ENCODE results near the gene IL36A. TPM values are rescaled to one million over a fixed set of nuclear protein-coding genes. Genes with fewer than 3 reads are reported as not detected.

The IL36A gene
- total and polyA plus RNA-seq, 9 of the 15 experiments (the other 6 are each of a cell fraction or from before 2014, with no cell fraction given) = not detected

DNA sequence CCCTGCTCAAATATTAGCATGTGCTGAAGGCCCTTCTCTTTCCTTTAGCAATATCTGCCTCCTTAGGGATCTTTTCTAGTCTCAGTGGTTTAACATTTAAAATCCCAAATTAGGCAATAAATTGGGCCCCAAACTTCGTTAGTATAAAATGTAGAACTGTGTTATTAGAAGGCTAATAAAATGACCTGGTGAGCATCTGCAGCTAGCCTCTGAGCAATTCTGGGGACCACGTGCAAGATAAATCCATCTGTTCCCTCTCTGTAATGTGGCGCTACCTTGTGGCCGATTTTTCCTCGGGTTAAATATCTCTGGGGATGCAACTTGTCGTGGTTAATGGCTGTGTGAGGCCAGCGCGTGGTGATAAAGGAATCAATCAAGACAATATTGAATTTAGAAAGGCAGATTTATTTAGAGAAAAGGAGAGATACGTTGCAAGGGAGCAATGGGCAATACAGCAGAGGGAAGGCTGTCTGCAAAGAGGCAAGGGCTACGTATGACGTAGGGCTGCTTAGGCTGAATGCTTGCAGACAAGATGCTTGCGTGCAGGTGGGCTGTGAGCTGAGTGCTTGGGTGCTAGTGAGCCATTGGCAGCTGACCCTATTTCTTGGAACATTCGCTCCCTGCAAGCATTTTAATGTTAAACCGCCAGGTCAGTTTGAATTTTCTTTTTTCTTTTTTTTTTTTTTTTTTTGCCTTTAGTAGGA is 46.0 kb upstream of the IL36A start (continued):
- TF ChIP-seq, protein P1, sequence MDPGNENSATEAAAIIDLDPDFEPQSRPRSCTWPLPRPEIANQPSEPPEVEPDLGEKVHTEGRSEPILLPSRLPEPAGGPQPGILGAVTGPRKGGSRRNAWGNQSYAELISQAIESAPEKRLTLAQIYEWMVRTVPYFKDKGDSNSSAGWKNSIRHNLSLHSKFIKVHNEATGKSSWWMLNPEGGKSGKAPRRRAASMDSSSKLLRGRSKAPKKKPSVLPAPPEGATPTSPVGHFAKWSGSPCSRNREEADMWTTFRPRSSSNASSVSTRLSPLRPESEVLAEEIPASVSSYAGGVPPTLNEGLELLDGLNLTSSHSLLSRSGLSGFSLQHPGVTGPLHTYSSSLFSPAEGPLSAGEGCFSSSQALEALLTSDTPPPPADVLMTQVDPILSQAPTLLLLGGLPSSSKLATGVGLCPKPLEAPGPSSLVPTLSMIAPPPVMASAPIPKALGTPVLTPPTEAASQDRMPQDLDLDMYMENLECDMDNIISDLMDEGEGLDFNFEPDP (CRISPR knock-in tag; IDR thresholded peaks at IDR 0.05) = no peak
- TF ChIP-seq, protein P2, sequence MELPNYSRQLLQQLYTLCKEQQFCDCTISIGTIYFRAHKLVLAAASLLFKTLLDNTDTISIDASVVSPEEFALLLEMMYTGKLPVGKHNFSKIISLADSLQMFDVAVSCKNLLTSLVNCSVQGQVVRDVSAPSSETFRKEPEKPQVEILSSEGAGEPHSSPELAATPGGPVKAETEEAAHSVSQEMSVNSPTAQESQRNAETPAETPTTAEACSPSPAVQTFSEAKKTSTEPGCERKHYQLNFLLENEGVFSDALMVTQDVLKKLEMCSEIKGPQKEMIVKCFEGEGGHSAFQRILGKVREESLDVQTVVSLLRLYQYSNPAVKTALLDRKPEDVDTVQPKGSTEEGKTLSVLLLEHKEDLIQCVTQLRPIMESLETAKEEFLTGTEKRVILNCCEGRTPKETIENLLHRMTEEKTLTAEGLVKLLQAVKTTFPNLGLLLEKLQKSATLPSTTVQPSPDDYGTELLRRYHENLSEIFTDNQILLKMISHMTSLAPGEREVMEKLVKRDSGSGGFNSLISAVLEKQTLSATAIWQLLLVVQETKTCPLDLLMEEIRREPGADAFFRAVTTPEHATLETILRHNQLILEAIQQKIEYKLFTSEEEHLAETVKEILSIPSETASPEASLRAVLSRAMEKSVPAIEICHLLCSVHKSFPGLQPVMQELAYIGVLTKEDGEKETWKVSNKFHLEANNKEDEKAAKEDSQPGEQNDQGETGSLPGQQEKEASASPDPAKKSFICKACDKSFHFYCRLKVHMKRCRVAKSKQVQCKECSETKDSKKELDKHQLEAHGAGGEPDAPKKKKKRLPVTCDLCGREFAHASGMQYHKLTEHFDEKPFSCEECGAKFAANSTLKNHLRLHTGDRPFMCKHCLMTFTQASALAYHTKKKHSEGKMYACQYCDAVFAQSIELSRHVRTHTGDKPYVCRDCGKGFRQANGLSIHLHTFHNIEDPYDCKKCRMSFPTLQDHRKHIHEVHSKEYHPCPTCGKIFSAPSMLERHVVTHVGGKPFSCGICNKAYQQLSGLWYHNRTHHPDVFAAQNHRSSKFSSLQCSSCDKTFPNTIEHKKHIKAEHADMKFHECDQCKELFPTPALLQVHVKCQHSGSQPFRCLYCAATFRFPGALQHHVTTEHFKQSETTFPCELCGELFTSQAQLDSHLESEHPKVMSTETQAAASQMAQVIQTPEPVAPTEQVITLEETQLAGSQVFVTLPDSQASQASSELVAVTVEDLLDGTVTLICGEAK (IDR thresholded peaks at IDR 0.05) = no peak
- TF ChIP-seq, protein P2 (CRISPR knock-in tag; IDR thresholded peaks at IDR 0.05) = no peak
- TF ChIP-seq BMI1 (IDR thresholded peaks at IDR 0.05; ENCODE audit: low read length) (no peak), RCOR1 (IDR thresholded peaks at IDR 0.05; ENCODE audit: borderline replicate concordance in 1 of 2, low read depth in 2 of 2, low read length in 2 of 2) (0 out of 4 replicates have a peak, but pooled peaks of 1 of the 2 experiments have one; percentile 24), ETV1 (tag; conservative IDR thresholded peaks at IDR 0.05; ENCODE audit: low read depth) (no peak), NR4A1 (CRISPR knock-in tag; IDR thresholded peaks at IDR 0.05) (no peak), NR4A1 (tag; IDR thresholded peaks at IDR 0.05) (no peak), MYC (IDR thresholded peaks at IDR 0.05; ENCODE audit: low read depth, low read length) (peak; percentile 62; the same call in 1 of the 2 replicates), MYC (CRISPR knock-in tag; IDR thresholded peaks at IDR 0.05; ENCODE audit: borderline replicate concordance, low read depth) (no peak), JUNB (CRISPR knock-in tag; conservative IDR thresholded peaks at IDR 0.05) (no peak), HEY1 (CRISPR knock-in tag; IDR thresholded peaks at IDR 0.05; ENCODE audit: borderline replicate concordance) (no peak)
- TF ChIP-seq, protein P3, sequence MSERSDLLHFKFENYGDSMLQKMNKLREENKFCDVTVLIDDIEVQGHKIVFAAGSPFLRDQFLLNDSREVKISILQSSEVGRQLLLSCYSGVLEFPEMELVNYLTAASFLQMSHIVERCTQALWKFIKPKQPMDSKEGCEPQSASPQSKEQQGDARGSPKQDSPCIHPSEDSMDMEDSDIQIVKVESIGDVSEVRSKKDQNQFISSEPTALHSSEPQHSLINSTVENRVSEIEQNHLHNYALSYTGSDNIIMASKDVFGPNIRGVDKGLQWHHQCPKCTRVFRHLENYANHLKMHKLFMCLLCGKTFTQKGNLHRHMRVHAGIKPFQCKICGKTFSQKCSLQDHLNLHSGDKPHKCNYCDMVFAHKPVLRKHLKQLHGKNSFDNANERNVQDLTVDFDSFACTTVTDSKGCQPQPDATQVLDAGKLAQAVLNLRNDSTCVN (CRISPR knock-in tag; IDR thresholded peaks at IDR 0.05) = no peak
